DMS153 (cell line): ENCODE measurements around the gene PRKACA.

ENCODE experiments used
- DNase-seq: peaks from one replicate; lab custom pipeline; 2025; lab: John Stamatoyannopoulos, UW

The PRKACA gene

GRCh38 chr19:14117668-14118164 lies at the start of gene PRKACA:
PRKACA (minus strand) TSS chr19:14117762; CDS start chr19:14117547, 215 bp downstream.
- DNase-seq, result peak; percentile 98

DNA sequence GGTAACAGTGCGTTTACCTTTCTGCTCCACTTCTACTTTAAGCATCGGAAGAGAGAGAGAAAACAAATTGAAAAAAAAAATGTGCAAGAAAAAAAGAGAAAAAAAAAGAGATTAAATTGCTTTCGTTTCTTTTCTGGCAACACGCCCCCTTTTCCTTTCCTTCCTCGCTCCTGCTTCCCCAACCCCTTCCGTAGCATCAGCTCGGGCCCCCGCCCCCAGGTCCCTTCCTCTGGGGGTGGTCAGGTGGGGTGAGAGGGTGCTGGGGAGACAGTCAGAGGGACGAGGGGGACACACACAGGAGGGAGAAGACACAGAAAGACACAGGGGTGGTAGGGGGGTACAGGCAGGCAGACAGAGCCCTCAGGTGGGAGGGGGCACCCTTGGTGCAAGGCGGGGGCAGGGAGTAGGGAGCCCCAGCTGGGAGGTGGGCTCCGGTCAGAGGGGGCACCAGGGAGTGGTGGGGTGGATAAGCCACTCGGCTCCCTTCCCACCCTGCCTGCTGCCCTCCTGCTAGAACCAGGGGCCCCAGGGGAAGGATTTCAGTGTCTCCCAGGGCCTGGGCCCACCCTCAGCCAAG lies 49.5 kb upstream of the PRKACA start:
- no peak for DNase-seq

DNA sequence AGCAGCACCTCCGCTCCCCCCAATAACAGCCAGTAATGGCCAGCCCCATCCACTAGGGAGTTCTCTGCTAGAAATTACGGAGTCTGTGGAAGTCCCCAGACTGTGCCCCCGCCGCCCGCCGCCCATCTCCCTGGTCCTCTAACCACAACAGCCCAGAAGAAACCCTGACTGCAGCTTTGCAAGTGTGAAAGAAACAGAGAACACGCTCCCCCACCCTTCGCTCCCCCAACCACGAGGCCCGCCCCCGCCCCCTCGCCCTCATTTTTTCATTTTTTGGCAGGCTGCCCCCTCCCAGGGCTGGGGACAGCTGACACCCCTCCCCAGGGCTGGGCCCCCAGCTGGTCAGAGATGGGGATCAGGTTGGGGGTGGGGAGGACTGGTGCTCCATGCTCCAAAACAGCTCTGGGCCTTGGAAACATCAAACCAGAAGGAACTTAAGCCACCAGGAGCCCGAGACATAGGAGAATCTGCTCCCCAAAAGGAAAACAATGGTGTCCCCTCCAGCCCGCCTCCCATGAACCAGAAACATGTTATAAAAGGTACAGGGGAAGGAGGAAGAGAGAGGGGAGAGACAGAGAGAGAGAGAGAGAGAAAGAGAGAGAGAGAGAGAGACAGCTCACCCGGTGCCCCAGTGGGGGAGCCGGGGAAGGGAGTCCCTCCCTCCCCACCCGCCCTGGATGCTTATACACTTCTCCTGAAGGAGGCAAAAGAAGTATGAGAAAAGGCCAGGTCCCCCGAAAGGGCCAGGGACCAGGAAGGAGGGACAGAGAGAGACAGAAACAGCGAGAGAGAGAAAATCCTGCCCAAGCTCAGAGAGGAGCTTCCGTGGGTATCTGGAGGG lies 48.6 kb upstream of the PRKACA start:
- no peak for DNase-seq

- DNase-seq, result no peak
These were observed 47.3 kb upstream of the PRKACA start for GRCh38 chr19:14164724-14165493.

GRCh38 chr19:14164082-14164481 lies 46.5 kb upstream of the PRKACA start:
- DNase-seq, result no peak

DNA sequence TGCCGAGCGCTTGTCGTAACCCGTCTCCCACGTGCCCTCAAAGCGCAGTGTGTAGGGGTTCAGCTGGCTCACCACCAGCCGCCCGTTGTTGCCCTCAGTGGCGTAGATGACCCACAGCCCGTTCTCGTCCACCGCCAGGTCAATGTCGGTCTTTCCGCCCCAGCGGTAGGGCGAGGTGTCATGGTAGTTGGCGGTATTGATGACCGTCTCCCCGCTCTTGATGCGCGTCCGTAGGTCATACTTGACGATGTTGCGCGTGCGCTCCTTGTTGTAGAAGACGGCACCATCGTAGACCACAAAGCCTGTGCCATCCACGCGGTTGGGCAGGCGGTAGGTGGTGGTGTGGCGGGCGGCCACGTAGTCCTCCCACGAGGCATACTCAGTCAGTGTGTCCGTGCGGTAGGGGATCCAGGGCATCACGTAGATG lies 45.3 kb upstream of the PRKACA start:
- no peak for DNase-seq

- DNase-seq, result no peak
These were observed 43.7 kb upstream of the PRKACA start for GRCh38 chr19:14161305-14161704.

GRCh38 chr19:14160017-14160703 lies 42.6 kb upstream of the PRKACA start:
- no peak for DNase-seq

GRCh38 chr19:14159059-14159458 lies 41.5 kb upstream of the PRKACA start:
- no peak for DNase-seq

DNA sequence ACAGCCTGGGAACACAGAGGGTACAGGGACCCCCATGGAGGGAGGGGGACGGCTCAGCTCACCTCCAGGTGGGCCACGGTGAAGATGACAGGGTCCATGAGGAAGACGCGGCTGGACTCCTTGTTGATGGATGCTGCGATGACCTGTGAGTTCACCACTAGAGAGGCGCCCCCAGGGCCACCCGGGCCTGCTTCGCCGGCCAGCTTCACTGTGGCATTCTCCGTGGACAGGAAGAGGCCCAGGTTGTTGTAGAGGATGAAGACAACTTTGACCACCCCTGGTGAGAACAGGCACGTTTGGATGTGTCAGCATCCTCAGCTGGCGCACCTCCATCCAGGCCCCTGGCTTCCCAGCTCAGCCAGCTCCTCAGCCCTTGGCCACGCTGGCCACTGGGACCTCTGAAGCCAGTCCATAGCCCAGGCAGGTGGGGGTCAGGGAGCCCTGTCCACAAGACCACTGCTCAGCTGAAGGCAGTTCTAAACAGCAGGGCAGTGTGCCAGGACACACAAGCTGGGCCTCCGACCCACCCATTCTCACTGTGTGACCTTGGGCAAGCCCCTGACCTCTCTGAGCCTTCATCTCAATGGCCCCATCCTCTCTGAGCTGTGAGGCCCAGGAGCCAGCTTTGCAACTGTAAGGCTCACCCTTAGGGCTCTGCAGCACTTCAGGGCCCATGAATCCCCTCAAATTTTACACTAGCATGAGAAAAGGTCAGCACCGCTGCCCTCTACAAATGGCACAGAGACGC lies 40.9 kb upstream of the PRKACA start:
- no peak for DNase-seq

DNA sequence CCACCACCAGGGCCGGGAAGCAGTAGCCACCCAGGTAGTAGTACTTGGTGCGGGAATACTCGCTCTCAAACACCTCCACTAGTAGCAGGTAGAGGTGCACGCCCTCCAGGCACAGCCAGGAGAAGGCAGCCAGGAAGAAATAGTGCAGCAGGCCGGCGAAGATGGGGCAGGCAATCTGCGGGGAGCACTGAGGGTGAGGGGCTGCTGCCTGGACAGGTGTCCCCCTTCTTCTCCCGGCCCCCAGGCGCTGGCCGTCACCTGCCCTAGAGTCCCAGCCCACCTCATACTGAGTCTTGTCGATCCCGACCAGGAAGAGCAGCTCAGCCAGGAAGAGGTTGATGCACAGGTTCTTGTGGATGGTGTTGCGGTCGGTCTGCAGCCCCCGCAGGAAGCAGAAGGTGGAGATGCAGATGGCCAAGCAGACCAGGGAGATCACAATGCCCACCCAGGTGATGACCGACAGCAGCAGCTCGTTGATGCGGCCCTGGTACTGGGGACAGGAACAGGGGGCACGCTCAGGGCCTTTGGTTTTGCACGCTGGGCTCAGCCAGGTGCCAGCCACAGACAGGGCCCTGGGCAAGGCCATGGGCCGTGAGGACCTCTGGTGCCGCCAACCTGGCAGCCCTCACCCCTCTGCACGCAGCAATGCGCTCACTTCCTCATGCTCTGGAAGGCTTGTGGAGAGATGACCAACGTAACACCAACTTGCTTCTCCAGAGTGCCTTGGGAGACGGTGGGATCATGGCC lies 39.6 kb upstream of the PRKACA start:
- no peak for DNase-seq

DNA sequence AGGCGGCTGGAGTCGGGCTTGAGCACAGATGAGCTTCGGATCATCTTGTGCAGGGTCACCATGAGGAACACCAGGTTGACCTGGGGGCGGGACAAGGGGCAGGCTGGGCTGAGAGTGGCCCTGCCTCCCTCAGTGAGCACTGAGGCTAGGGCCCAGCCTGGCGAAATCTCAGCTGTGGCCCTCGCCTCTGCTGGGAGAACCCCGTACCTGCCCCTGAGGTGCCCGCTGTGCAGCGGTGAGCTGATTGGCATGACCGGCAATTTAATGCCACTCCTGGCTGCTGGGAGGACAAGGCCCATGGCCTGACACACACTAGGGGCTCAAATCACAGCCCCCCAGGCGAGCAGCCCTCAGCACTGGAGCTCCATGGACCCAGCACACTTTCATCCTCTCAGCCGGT lies 38.6 kb upstream of the PRKACA start:
- no peak for DNase-seq

GRCh38 chr19:14155371-14155770 lies 37.8 kb upstream of the PRKACA start:
- no peak for DNase-seq

- DNase-seq, result no peak
These were observed 35.2 kb upstream of the PRKACA start for GRCh38 chr19:14152713-14153112.

- DNase-seq, result no peak
These were observed 33.5 kb upstream of the PRKACA start for GRCh38 chr19:14150770-14151661.

GRCh38 chr19:14150041-14150769 lies 32.6 kb upstream of the PRKACA start:
- no peak for DNase-seq

DNA sequence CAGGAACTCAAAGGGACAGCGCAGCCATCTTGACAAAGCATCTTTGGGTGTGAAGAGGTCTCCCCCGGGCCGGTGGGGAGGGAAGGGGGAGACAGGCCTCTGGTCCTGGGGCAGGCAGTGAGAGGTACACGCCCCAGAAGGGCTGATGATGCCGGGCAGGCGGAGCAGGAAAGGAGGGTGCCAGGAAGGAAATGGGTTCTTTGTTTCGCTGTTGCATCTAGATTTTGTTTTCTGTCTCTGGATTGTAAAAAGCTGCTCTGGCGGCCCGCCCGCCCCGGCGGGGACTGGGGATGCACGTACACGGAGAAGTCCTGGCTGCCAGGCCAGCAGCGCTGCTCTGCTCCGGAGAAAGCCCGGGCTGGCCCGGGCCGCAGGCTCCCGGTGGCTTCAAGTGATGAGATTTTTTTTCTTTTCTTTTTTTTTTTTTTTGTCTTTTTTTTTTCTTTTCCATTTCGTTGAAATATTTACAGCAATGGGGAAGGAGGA lies 32.0 kb upstream of the PRKACA start:
- peak; percentile 19 for DNase-seq

DNA sequence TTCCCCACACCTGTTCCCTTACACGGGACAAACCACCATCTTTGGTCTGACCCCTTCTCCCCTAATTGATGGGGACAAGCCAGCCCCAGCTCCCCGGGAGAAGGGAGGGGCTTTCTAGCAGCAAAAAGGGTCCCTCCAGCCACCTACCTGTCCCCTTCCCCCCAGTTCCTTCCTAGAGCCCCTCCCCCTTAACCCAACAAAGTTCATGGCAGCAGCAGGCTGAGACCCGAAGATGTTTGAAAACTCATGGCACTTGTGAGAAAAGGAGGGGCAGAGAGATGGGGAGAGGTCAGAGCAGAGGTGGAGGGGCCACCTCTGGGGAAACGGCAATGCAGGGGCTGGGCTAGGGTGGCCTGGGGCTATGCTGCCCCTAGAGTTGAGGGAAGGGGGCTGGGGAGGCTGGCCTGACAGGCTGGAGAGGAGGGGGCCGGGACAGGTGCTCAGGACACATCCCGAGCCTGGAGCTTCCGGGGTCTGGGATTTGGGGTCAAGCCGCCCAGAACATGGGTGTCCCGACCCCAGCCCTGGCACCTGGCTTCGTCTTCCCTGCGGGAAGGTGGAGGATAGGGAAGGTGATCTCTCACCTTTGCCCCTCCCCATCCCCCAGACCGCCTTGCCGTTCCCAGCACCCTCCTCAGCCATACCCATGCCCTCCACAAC lies 31.3 kb upstream of the PRKACA start:
- DNase-seq, result no peak
